GM13976 (cell line): Measurements from ENCODE around the gene FNDC7.
"Not testable (repeated sequence)": the region's sequence is repeated elsewhere in the genome, so short reads cannot be mapped to it uniquely, and the experiment has no call there.

ENCODE experiments used
- DNase-seq: peaks from one replicate; pipeline ENCODE4 v3.0.0; 2012; ENCODE audit warnings: low spot score
- in situ Hi-C: fragments of 300-500 bp; cut with MboI; formaldehyde crosslinking; loops from one replicate; pipeline ENCODE4 v1.12.0; 2022; ENCODE audit warnings: low sequenced_read_pairs, mixed read lengths, inconsistent platforms; ENCODE audit not compliant: unreplicated experiment
- TF ChIP-seq, protein P1 (sequence below): IDR thresholded peaks from 2 replicates; pipeline ENCODE4 v1.5.1; 2012; ENCODE audit warnings: borderline replicate concordance, mild to moderate bottlenecking; ENCODE audit not compliant: insufficient read depth; ENCODE audit errors: extremely low read depth, missing control alignments, control extremely low read depth

The FNDC7 gene, protein sequence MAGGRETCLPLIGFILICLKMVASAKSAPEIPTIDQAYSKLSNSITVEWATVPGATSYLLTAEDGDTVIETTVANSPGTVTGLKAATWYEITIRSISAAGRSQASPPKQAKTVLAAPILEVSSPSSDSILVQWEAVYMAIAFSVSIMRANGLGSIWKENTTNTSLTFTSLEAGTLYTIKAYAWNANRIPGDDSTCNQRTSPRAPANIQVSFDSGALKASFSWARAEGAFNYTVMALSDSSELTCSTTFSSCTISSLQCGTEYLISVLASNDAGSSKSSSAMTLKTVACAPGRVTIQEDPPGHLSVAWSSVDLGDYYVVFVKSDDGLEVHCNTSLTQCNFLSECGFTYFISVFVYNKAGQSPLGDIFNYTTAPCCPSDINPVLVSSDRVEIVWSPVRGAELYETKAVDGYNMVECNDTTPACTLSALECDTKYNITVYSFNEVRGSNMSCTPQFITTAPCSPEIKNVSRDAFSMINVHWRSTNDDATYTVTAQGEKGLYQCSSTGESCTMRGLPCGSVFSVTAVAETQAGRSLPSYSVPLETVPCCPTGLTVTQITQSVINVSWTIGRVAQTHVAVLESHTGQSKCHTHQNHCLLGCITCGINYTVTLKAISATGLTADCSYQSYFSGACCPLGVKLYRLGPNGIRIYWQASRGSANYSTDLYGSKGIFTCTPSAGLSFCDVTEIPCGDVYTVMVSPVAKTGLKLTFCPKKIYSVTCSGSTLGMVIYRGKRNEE

DNA sequence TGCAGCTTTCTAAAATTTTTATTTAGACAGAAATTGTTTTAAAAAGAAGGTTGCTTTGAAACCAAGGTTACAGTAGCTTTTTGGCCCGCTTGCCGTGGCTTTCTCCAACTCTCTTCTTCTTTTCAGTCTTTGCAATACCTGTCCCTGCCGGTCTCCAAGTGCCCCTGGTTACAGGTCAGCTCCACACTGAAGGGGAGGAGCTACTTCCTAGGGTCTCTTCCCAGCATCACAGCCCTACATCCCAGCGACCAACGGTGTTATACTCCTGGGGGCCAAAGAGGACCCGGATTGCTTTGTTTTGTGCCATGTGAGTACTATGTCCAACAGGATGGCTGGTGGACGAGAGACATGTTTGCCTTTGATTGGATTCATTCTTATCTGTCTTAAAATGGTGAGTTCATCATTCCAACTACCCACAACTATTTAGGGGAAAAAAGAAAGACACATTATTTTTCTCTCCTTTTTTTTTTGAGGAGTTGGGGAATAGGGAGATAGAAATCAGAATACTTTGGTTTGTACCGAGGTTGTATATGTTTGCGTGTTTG, at the start of gene FNDC7:
TSS of gene FNDC7 (plus strand) at position 303 of the 545 bp plus-strand sequence. CDS start at position 329, 26 bp downstream.
- in situ Hi-C loops = no loop called here
- TF ChIP-seq, protein P1, sequence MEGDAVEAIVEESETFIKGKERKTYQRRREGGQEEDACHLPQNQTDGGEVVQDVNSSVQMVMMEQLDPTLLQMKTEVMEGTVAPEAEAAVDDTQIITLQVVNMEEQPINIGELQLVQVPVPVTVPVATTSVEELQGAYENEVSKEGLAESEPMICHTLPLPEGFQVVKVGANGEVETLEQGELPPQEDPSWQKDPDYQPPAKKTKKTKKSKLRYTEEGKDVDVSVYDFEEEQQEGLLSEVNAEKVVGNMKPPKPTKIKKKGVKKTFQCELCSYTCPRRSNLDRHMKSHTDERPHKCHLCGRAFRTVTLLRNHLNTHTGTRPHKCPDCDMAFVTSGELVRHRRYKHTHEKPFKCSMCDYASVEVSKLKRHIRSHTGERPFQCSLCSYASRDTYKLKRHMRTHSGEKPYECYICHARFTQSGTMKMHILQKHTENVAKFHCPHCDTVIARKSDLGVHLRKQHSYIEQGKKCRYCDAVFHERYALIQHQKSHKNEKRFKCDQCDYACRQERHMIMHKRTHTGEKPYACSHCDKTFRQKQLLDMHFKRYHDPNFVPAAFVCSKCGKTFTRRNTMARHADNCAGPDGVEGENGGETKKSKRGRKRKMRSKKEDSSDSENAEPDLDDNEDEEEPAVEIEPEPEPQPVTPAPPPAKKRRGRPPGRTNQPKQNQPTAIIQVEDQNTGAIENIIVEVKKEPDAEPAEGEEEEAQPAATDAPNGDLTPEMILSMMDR = no peak
- DNase-seq = no peak

DNA sequence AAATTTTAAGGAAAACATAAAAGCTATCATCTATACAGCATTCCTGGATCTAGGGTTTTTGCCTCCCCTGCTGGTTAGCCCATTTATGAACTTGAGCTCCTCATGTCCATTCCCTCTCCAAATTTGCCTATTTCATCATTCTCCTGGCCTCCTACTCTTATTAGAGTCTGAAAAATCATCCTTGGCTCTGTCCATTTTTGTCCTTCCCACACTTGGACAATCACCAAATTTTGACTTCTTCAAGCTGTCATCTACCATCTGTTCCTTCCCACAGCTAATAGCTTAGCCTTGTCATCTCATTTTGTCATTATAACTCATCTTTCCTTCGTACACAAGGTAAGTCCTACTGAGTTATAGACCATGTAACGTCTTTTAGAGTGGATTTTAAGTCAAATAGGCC, 49.6 kb upstream of the FNDC7 start:
- TF ChIP-seq, protein P1 = no peak
- in situ Hi-C loops = no loop called here

DNA sequence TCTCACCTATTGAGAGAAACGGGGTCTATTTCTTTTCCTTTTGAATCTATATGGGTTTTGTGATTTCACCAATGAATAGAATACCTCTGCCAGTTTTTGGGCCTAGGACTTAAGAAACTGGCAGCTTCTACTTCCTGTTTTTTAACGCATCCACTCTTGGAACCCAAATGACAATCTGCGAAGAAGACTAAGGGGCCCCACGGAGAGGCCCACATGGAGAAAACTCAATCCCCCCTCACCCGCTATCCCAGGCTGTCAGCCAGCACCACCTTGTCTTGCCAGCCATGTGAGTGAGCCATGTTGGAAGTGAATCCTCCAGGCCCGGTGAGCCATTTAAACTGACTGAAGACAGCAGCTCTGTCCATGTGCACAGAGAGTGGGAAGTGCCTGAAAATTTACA, 48.2 kb upstream of the FNDC7 start:
- no peak for DNase-seq
- TF ChIP-seq, protein P1 = no peak
- in situ Hi-C loops = no loop called here

More for the DNA sequence above, 49.6 kb upstream of the FNDC7 start:
- no peak for DNase-seq

DNA sequence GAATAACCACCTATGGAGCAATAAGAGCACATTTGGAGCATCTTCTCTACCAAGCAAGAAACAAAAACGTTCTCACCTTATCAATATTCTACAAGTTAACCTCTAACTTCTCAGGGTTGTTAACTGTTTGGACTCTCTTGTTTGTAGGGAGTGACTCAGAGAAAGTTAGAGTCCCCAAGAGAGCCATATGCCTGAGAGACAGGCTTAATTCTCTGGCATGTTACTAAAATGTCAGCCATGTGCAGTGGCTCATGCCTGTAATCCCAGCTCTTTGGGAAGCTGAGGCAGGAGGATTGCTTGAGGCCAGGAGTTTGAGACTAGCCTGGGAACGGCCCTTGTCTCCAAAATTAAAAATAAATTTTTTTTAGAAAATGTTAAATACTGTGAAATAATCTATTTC, 47.6 kb upstream of the FNDC7 start:
- no peak for DNase-seq
- TF ChIP-seq, protein P1 = no peak
- in situ Hi-C loops = no loop called here

DNA sequence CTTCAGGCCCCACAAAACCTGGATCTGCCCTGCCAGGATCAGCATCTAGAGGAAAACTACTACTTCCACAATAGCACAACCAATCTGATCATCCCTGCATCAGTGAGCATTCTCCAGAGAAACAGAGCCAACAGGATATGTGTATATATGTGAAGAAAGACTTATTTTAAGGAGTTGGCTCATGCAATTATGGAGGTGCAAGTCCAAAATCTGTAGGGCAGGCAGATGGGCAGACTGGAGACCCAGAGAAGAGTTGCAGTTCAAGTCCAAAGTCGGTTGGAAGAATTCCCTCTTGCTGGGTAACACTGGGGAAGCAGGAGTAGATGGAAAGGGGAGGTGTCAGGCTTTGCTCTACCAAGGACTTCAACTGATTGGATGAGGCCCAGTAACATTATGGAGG, 46.9 kb upstream of the FNDC7 start:
- TF ChIP-seq, protein P1 = no peak
- in situ Hi-C loops = no loop called here
- DNase-seq = no peak

DNA sequence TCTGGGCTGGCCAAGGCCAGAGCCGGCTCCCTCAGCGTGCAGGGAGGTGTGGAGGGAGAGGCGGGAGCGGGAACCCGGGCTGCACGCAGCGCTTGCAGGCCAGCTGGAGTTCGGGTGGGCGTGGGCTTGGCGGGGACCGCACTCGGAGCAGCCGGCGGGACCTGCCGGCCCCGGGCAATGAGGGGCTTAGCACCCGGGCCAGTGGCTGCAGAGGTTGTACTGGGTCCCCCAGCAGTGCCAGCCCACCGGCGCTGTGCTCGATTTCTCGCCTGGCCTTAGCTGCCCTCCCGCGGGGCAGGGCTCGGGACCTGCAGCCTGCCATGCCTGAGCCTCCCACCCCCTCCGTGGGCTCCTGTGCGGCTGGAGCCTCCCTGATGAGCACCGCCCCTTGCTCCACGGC, 45.3 kb upstream of the FNDC7 start:
- in situ Hi-C loops, DNase-seq: not testable (repeated sequence)

DNA sequence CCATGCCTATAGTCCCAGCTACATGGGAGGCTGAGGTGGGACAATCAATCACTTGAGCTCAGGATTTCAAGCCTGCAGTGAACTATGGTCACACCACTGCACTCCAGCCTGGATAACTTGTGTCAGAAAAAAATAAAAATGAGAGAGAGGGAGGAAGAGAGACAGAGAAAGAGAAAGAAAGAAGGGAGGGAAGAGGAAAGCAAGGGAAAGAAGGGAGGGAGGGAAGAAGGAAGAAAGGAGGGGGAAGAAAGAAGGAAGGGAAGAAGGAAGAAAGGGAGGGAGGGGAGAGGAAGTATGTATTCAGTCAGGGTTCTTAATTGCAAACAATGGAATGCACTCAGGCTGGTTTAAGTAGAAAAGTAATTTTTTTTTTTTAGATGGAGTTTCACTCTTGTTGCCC, 43.9 kb upstream of the FNDC7 start:
- TF ChIP-seq, protein P1 = no peak
- in situ Hi-C loops = no loop called here
- DNase-seq = no peak
